ENCODE results near the gene CHD1.
A peak's percentile ranks its signal among the peaks of the same experiment; 100 is the strongest.

The CHD1 gene

GRCh38 chr5:98928873-98929709 is at the start of gene CHD1:
CHD1 (minus strand) TSS chr5:98929007; CDS start chr5:98926386, 2,621 bp downstream.
- Histone ChIP-seq H3K27ac (ENCODE audit: low read length) (no peak within 1 kb of the TSS), H3K36me3 (ENCODE audit: control insufficient read depth, insufficient read depth, low read length) (peaks cover 3% of the 10 kb centered on the region; the same call in 1 of the 2 replicates), H3K4me1 (ENCODE audit: control insufficient read depth, insufficient read depth, low read length) (no peaks in the 10 kb centered on the region), H3K4me3 (ENCODE audit: low read length) (peak within 1 kb of the TSS; percentile 74), H3K27me3 (ENCODE audit: control insufficient read depth, insufficient read depth, low read length) (no peaks in the 10 kb centered on the region), H3K9me3 (ENCODE audit: control insufficient read depth, insufficient read depth, low read length) (no peaks in the 10 kb centered on the region)
- DNase-seq (ENCODE audit: low read depth, low spot score), result peak; percentile 79
- WGBS (ENCODE audit: insufficient coverage, insufficient read length), result no CpG with 5 or more reads among the region's 101 CpGs

GRCh38 chr5:98978528-98978927 is 49.7 kb upstream of the CHD1 start:
- Histone ChIP-seq H3K4me1 (ENCODE audit: control insufficient read depth, insufficient read depth, low read length) (no peaks in the 10 kb centered on the region), H3K27me3 (ENCODE audit: control insufficient read depth, insufficient read depth, low read length) (no peaks in the 10 kb centered on the region), H3K27ac (ENCODE audit: low read length) (no peak overlapping the region), H3K9me3 (ENCODE audit: control insufficient read depth, insufficient read depth, low read length) (no peaks in the 10 kb centered on the region), H3K36me3 (ENCODE audit: control insufficient read depth, insufficient read depth, low read length) (no peaks in the 10 kb centered on the region), H3K4me3 (ENCODE audit: low read length) (no peak overlapping the region)
- no CpG with 5 or more reads among the region's 1 CpG for WGBS (ENCODE audit: insufficient coverage, insufficient read length)
- no peak for DNase-seq (ENCODE audit: low read depth, low spot score)

- Histone ChIP-seq H3K9me3 (ENCODE audit: control insufficient read depth, insufficient read depth, low read length) (no peaks in the 10 kb centered on the region), H3K4me3 (ENCODE audit: low read length) (no peak overlapping the region), H3K27me3 (ENCODE audit: control insufficient read depth, insufficient read depth, low read length) (no peaks in the 10 kb centered on the region), H3K36me3 (ENCODE audit: control insufficient read depth, insufficient read depth, low read length) (no peaks in the 10 kb centered on the region), H3K4me1 (ENCODE audit: control insufficient read depth, insufficient read depth, low read length) (no peaks in the 10 kb centered on the region), H3K27ac (ENCODE audit: low read length) (no peak overlapping the region)
- no CpG with 5 or more reads among the region's 1 CpG for WGBS (ENCODE audit: insufficient coverage, insufficient read length)
- no peak for DNase-seq (ENCODE audit: low read depth, low spot score)
Measured at GRCh38 chr5:98977723-98978122, 48.9 kb upstream of the CHD1 start.

GRCh38 chr5:98975682-98976407 is 47.0 kb upstream of the CHD1 start:
- Histone ChIP-seq H3K4me3 (ENCODE audit: low read length) (no peak overlapping the region), H3K27ac (ENCODE audit: low read length) (no peak overlapping the region), H3K36me3 (ENCODE audit: control insufficient read depth, insufficient read depth, low read length) (no peaks in the 10 kb centered on the region), H3K27me3 (ENCODE audit: control insufficient read depth, insufficient read depth, low read length) (no peaks in the 10 kb centered on the region), H3K4me1 (ENCODE audit: control insufficient read depth, insufficient read depth, low read length) (no peaks in the 10 kb centered on the region), H3K9me3 (ENCODE audit: control insufficient read depth, insufficient read depth, low read length) (no peaks in the 10 kb centered on the region)
- DNase-seq (ENCODE audit: low read depth, low spot score), result no peak
- no CpG with 5 or more reads among the region's 4 CpGs for WGBS (ENCODE audit: insufficient coverage, insufficient read length)

- Histone ChIP-seq H3K4me1 (ENCODE audit: control insufficient read depth, insufficient read depth, low read length) (no peaks in the 10 kb centered on the region), H3K27me3 (ENCODE audit: control insufficient read depth, insufficient read depth, low read length) (no peaks in the 10 kb centered on the region), H3K36me3 (ENCODE audit: control insufficient read depth, insufficient read depth, low read length) (no peaks in the 10 kb centered on the region), H3K4me3 (ENCODE audit: low read length) (no peak overlapping the region), H3K9me3 (ENCODE audit: control insufficient read depth, insufficient read depth, low read length) (no peaks in the 10 kb centered on the region), H3K27ac (ENCODE audit: low read length) (no peak overlapping the region)
- DNase-seq (ENCODE audit: low read depth, low spot score), result no peak
- no CpG with 5 or more reads among the region's 2 CpGs for WGBS (ENCODE audit: insufficient coverage, insufficient read length)
Measured at GRCh38 chr5:98975223-98975622, 46.4 kb upstream of the CHD1 start.

GRCh38 chr5:98969400-98969799 is 40.6 kb upstream of the CHD1 start:
- H3K4me3 ChIP-seq (ENCODE audit: low read length), result no peak overlapping the region
- no peak overlapping the region for H3K27ac ChIP-seq (ENCODE audit: low read length)
- no peaks in the 10 kb centered on the region for H3K4me1 ChIP-seq (ENCODE audit: control insufficient read depth, insufficient read depth, low read length)
- H3K27me3 ChIP-seq (ENCODE audit: control insufficient read depth, insufficient read depth, low read length), result no peaks in the 10 kb centered on the region
- no CpG with 5 or more reads among the region's 4 CpGs for WGBS (ENCODE audit: insufficient coverage, insufficient read length)
- H3K9me3 ChIP-seq (ENCODE audit: control insufficient read depth, insufficient read depth, low read length), result no peaks in the 10 kb centered on the region
- H3K36me3 ChIP-seq (ENCODE audit: control insufficient read depth, insufficient read depth, low read length), result no peaks in the 10 kb centered on the region
- DNase-seq (ENCODE audit: low read depth, low spot score), result no peak

GRCh38 chr5:98968056-98968564 is 39.3 kb upstream of the CHD1 start:
- H3K27me3 ChIP-seq (ENCODE audit: control insufficient read depth, insufficient read depth, low read length), result no peaks in the 10 kb centered on the region; the same call in 1 of the 2 replicates
- WGBS (ENCODE audit: insufficient coverage, insufficient read length), result no CpG with 5 or more reads among the region's 4 CpGs
- DNase-seq (ENCODE audit: low read depth, low spot score), result no peak
- H3K36me3 ChIP-seq (ENCODE audit: control insufficient read depth, insufficient read depth, low read length), result no peaks in the 10 kb centered on the region
- H3K27ac ChIP-seq (ENCODE audit: low read length), result no peak overlapping the region
- no peaks in the 10 kb centered on the region for H3K4me1 ChIP-seq (ENCODE audit: control insufficient read depth, insufficient read depth, low read length)
- H3K9me3 ChIP-seq (ENCODE audit: control insufficient read depth, insufficient read depth, low read length), result no peaks in the 10 kb centered on the region
- no peak overlapping the region for H3K4me3 ChIP-seq (ENCODE audit: low read length)

GRCh38 chr5:98965226-98965625 is 36.4 kb upstream of the CHD1 start:
- H3K9me3 ChIP-seq (ENCODE audit: control insufficient read depth, insufficient read depth, low read length), result no peaks in the 10 kb centered on the region
- H3K27ac ChIP-seq (ENCODE audit: low read length), result no peak overlapping the region
- no peaks in the 10 kb centered on the region for H3K4me1 ChIP-seq (ENCODE audit: control insufficient read depth, insufficient read depth, low read length)
- no peaks in the 10 kb centered on the region; the same call in 1 of the 2 replicates for H3K27me3 ChIP-seq (ENCODE audit: control insufficient read depth, insufficient read depth, low read length)
- no CpG with 5 or more reads among the region's 4 CpGs for WGBS (ENCODE audit: insufficient coverage, insufficient read length)
- no peak for DNase-seq (ENCODE audit: low read depth, low spot score)
- H3K36me3 ChIP-seq (ENCODE audit: control insufficient read depth, insufficient read depth, low read length), result no peaks in the 10 kb centered on the region
- H3K4me3 ChIP-seq (ENCODE audit: low read length), result no peak overlapping the region

GRCh38 chr5:98964621-98965020 is 35.8 kb upstream of the CHD1 start:
- H3K36me3 ChIP-seq (ENCODE audit: control insufficient read depth, insufficient read depth, low read length), result no peaks in the 10 kb centered on the region
- no peaks in the 10 kb centered on the region; the same call in 1 of the 2 replicates for H3K27me3 ChIP-seq (ENCODE audit: control insufficient read depth, insufficient read depth, low read length)
- H3K9me3 ChIP-seq (ENCODE audit: control insufficient read depth, insufficient read depth, low read length), result no peaks in the 10 kb centered on the region
- H3K4me3 ChIP-seq (ENCODE audit: low read length), result no peak overlapping the region
- no peak for DNase-seq (ENCODE audit: low read depth, low spot score)
- H3K27ac ChIP-seq (ENCODE audit: low read length), result no peak overlapping the region
- H3K4me1 ChIP-seq (ENCODE audit: control insufficient read depth, insufficient read depth, low read length), result no peaks in the 10 kb centered on the region

- no CpG with 5 or more reads among the region's 3 CpGs for WGBS (ENCODE audit: insufficient coverage, insufficient read length)
- H3K4me1 ChIP-seq (ENCODE audit: control insufficient read depth, insufficient read depth, low read length), result no peaks in the 10 kb centered on the region
- H3K4me3 ChIP-seq (ENCODE audit: low read length), result no peak overlapping the region
- H3K27ac ChIP-seq (ENCODE audit: low read length), result no peak overlapping the region
- H3K9me3 ChIP-seq (ENCODE audit: control insufficient read depth, insufficient read depth, low read length), result no peaks in the 10 kb centered on the region
- DNase-seq (ENCODE audit: low read depth, low spot score), result no peak
- H3K27me3 ChIP-seq (ENCODE audit: control insufficient read depth, insufficient read depth, low read length), result no peaks in the 10 kb centered on the region; the same call in 1 of the 2 replicates
- H3K36me3 ChIP-seq (ENCODE audit: control insufficient read depth, insufficient read depth, low read length), result no peaks in the 10 kb centered on the region
Measured at GRCh38 chr5:98963019-98963418, 34.2 kb upstream of the CHD1 start.
